ENCODE results near the gene PTPRG.

Gene PTPRG

DNA sequence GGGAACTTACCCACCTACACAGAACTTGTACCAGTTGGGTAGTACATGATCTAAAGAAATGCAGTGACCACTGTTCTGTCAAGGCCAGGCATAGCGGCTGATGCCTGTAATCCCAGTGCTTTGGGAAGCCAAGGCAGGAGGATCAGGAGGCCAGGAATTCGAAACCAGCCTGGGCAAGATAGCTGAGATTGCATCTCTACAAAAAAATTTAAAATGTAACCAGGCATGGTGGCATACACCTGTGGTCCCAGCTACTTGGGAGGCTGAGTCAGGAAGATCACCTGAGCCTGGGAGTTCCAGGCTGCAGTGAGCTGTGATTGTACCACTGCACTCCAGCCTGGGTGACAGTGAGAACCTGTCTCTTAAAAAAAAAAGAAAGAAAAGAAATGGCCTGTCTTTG is 491.0 kb downstream of the PTPRG start:
- Histone ChIP-seq H3K79me2 (ENCODE audit: insufficient read depth, low read length) (no peaks in the 10 kb centered on the region), H3K36me3 (ENCODE audit: insufficient read depth, low read length) (no peaks in the 10 kb centered on the region), H3K4me1 (ENCODE audit: insufficient read depth, low read length, poor library complexity, severe bottlenecking) (no peaks in the 10 kb centered on the region), H3F3A (ENCODE audit: low read depth) (no peaks in the 10 kb centered on the region), H3K4me3 (ENCODE audit: low read length, poor library complexity, severe bottlenecking) (no peak overlapping the region), H2AFZ (ENCODE audit: low read length) (no peak overlapping the region), H3K9ac (ENCODE audit: low read depth, low read length, poor library complexity, severe bottlenecking) (no peak overlapping the region), H3K4me2 (ENCODE audit: low read depth, low read length, poor library complexity, severe bottlenecking) (no peak overlapping the region), H3K9me3 (ENCODE audit: insufficient read depth, low read depth, low read length) (no peaks in the 10 kb centered on the region), H3K9me2 (replicated peaks; ENCODE audit: low read depth, low read length) (no peaks in the 10 kb centered on the region), H4K20me1 (ENCODE audit: insufficient read depth, low read length, poor library complexity, severe bottlenecking) (no peaks in the 10 kb centered on the region), H3K27me3 (ENCODE audit: insufficient read depth, low read length, poor library complexity, severe bottlenecking) (no peaks in the 10 kb centered on the region)
- TF ChIP-seq EZH2phosphoT487 (IDR thresholded peaks at IDR 0.05; ENCODE audit: borderline replicate concordance), result no peak
- TF ChIP-seq, protein P1, sequence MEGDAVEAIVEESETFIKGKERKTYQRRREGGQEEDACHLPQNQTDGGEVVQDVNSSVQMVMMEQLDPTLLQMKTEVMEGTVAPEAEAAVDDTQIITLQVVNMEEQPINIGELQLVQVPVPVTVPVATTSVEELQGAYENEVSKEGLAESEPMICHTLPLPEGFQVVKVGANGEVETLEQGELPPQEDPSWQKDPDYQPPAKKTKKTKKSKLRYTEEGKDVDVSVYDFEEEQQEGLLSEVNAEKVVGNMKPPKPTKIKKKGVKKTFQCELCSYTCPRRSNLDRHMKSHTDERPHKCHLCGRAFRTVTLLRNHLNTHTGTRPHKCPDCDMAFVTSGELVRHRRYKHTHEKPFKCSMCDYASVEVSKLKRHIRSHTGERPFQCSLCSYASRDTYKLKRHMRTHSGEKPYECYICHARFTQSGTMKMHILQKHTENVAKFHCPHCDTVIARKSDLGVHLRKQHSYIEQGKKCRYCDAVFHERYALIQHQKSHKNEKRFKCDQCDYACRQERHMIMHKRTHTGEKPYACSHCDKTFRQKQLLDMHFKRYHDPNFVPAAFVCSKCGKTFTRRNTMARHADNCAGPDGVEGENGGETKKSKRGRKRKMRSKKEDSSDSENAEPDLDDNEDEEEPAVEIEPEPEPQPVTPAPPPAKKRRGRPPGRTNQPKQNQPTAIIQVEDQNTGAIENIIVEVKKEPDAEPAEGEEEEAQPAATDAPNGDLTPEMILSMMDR (conservative IDR thresholded peaks at IDR 0.05; ENCODE audit: low read length), result no peak

- no peaks in the 10 kb centered on the region for H3K9me2 ChIP-seq (replicated peaks; ENCODE audit: low read depth, low read length)
- peaks cover 10% of the 10 kb centered on the region for H3K4me1 ChIP-seq (ENCODE audit: insufficient read depth, low read length, poor library complexity, severe bottlenecking)
- no peak overlapping the region for H3K4me3 ChIP-seq (ENCODE audit: low read length, poor library complexity, severe bottlenecking)
- H3K27me3 ChIP-seq (ENCODE audit: insufficient read depth, low read length, poor library complexity, severe bottlenecking), result no peaks in the 10 kb centered on the region
- H3K9ac ChIP-seq (ENCODE audit: low read depth, low read length, poor library complexity, severe bottlenecking), result no peak overlapping the region
- no peaks in the 10 kb centered on the region for H4K20me1 ChIP-seq (ENCODE audit: insufficient read depth, low read length, poor library complexity, severe bottlenecking)
- TF ChIP-seq EZH2phosphoT487 (IDR thresholded peaks at IDR 0.05; ENCODE audit: borderline replicate concordance), result no peak
- TF ChIP-seq, protein P1 (conservative IDR thresholded peaks at IDR 0.05; ENCODE audit: low read length), result no peak
- H2AFZ ChIP-seq (ENCODE audit: low read length), result no peak overlapping the region
- H3K9me3 ChIP-seq (ENCODE audit: insufficient read depth, low read depth, low read length), result no peaks in the 10 kb centered on the region
- H3F3A ChIP-seq (ENCODE audit: low read depth), result no peaks in the 10 kb centered on the region
- H3K36me3 ChIP-seq (ENCODE audit: insufficient read depth, low read length), result no peaks in the 10 kb centered on the region
- H3K4me2 ChIP-seq (ENCODE audit: low read depth, low read length, poor library complexity, severe bottlenecking), result no peak overlapping the region
- no peaks in the 10 kb centered on the region for H3K79me2 ChIP-seq (ENCODE audit: insufficient read depth, low read length)
Measured at GRCh38 chr3:62056658-62057057, 495.3 kb downstream of the PTPRG start.

GRCh38 chr3:62057339-62058047 is 496.1 kb downstream of the PTPRG start:
- Histone ChIP-seq H3K27me3 (ENCODE audit: insufficient read depth, low read length, poor library complexity, severe bottlenecking) (no peaks in the 10 kb centered on the region), H3K9me3 (ENCODE audit: insufficient read depth, low read depth, low read length) (no peaks in the 10 kb centered on the region), H3F3A (ENCODE audit: low read depth) (no peaks in the 10 kb centered on the region), H4K20me1 (ENCODE audit: insufficient read depth, low read length, poor library complexity, severe bottlenecking) (no peaks in the 10 kb centered on the region), H2AFZ (ENCODE audit: low read length) (no peak overlapping the region), H3K79me2 (ENCODE audit: insufficient read depth, low read length) (no peaks in the 10 kb centered on the region), H3K4me2 (ENCODE audit: low read depth, low read length, poor library complexity, severe bottlenecking) (no peak overlapping the region), H3K9me2 (replicated peaks; ENCODE audit: low read depth, low read length) (no peaks in the 10 kb centered on the region), H3K36me3 (ENCODE audit: insufficient read depth, low read length) (no peaks in the 10 kb centered on the region), H3K9ac (ENCODE audit: low read depth, low read length, poor library complexity, severe bottlenecking) (no peak overlapping the region), H3K4me3 (ENCODE audit: low read length, poor library complexity, severe bottlenecking) (no peak overlapping the region), H3K4me1 (ENCODE audit: insufficient read depth, low read length, poor library complexity, severe bottlenecking) (peaks cover 10% of the 10 kb centered on the region)
- TF ChIP-seq EZH2phosphoT487 (IDR thresholded peaks at IDR 0.05; ENCODE audit: borderline replicate concordance), result no peak
- TF ChIP-seq, protein P1 (conservative IDR thresholded peaks at IDR 0.05; ENCODE audit: low read length), result no peak

Data from Loucy (cell line).